Ecto neural progenitor cell (in vitro differentiated cells): Measurements from ENCODE around the gene GCN1.

Source experiments
- DNase-seq: peaks from one replicate; pipeline ENCODE4 v3.0.0-alpha.2; 2018; ENCODE audit warnings: low spot score

GCN1 gene

DNA sequence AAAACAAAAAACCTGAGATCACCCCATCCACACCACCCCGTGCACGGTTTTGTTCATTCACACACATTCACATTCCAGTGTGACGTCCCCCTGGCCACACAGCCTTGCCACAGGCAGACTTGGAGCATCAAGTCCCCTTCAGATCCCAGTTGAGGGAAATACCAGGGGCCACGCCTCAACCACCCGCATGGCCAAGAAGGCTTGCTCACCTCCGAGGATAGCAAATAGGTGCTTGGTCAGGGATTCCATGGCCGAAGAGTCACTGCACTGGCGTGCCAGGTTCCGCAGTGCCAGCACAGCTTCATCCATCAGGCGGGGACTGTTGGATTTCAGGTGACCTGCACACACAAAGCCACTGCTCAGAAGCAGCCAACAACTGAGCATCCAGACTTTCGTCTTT, 19.0 kb downstream of the GCN1 start:
- no peak for DNase-seq

DNA sequence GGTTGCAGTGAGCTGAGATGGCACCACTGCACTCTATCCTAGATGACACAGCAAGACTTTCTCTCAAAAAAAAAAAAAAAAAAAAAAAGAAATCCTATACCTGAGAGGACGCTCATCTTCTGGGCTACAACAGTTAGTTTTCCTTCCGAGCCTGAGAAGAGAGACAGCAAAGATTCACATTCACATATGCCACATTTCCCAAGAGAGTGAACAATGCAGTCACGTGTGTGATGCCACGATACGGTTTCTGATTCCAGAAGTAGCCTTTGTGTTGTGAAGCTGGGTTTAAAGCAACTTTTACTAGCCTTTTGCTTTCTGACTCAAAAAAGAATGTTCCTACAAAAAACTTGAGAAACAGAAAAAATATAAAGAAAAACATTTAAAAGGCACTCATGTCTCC, 19.5 kb downstream of the GCN1 start:
- DNase-seq = no peak

DNA sequence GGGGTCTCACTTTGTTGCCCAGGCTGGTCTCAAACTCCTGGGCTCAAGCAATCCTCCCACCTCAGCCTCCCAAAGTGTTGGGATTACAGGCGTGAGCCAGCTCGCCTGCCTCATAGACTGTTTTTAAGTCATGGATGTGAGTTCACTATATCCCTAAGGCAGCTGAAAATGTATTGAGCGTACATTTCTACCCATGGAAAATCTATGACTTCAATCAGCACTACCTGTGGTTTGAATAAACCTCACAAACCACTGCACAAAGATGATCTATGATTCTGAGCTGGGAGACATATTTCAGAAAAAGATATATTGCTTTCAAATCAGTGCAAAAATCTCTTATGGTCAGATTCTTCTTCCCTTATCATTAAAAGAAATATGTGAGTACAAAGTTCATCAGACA, 22.5 kb downstream of the GCN1 start:
- DNase-seq = no peak

DNA sequence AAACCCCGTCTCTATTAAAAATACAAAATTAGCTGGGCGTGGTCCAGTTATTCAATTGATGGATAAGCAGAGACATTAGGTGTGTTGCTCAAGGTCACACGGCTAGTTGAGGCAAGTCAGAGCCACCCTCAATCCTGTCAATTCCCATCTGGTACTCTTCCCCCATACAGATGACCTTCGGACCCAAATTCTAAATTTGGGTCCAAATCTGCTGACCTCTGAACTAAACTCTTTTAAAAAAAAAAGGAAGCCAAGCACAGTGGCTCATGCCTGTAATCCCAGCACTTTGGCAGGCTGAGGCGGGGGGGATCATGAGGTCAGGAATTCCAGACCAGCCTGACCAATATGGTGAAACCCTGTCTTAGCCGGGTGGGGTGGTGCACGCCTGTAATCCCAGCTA, 23.9 kb downstream of the GCN1 start:
- no peak for DNase-seq

DNA sequence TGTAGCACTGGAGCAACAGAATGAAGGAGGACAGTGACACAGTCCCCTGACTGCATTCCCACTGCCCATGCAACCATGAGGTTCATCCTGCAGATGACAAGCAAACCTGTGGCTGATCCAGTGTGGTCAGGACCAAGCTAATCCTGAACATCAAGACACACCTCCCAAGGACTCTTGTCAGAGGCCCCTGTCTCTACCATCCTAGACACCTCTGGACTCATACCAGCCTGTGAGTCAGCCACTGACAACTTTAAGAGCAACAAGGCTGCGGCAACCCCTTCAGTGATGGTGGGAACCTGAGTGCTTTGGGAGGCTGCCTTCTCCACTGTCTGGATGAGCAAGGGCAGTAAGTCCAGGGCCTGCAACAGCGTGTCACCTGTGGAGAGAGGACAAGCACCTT, 24.6 kb downstream of the GCN1 start:
- DNase-seq = no peak

DNA sequence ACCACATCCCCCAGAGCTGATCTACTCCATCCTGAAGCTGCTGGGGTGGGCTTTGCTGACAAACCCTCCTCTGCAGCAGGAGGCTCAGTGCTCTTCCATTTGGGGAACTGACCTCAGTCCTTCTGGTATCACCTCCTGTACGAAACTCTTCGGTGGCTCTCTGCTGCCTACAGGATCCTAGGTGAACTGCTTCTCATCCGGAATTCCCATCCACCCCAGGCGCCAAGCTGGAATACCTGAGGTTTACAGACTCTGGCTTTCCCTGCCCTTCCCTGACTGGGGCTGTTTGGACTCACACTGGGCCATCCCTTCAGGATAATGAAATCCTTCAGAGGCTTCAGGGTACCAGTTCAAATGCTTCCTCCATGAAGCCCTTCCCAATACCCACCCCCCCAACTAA, 26.2 kb downstream of the GCN1 start:
- no peak for DNase-seq

DNA sequence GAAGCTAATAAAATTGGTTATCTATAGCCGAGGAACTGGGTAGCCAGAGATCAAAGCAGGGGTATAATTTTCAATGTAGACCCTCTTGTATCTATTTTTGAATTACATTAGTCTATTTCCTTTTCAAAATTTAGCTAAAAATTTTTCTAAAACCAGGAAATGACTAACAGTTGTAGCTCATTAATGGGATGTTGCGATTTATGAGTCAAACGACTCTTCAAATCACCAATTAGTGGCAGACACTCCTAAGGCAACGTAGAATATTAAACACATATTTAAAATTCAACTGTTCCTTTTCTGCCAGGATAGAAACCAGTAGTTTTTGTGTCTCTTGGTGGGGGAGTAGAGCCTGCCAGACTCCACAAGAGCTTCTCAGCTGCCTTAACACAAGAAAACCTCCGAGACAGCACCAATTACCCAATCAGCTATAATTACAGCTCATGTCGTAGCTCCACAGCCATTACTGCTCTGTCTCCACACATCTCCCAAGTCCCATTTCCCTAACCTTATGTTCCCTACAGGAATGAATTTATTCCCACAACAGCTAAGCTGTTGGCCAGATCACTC, 26.9 kb downstream of the GCN1 start:
- no peak for DNase-seq

DNA sequence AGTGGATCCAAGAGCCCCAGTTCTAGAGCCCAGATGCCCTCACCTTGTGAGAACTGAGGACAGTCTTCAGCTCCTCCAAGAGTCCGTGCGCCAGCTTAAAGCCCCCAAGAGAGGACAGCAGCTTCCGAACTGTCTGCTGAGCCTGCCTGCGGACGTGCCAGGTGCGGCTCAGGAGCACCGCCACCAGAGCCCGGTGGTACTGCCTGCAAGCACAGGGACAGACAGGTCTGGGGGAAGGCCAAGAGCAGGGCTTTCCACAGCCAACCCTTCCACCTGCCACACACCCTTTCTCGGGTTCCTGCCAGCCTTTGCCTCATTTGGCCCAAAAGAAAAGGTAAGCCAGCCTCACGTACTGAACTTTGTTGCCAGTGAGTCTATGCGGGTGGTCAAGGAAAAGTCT, 30.2 kb downstream of the GCN1 start:
- DNase-seq = no peak

DNA sequence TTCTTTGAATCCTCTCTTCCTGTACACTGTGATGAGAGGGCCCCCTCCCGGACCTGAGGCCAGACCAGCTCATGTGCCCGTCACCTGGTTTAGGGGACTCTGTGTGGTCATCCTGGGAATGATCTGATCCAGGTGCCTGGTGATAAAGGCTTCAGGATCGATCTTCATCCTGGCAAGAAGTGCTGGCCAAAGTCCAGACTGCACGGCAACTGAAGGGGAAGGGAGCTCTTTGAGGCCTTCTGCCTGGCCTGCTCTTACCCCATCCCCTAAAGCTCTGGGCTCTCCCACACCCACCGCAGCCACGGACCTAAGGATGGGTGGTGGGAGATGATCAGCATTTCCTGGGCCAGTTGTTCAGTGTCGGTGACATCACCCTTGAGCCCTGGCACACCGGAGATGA, 31.8 kb downstream of the GCN1 start:
- no peak for DNase-seq

DNA sequence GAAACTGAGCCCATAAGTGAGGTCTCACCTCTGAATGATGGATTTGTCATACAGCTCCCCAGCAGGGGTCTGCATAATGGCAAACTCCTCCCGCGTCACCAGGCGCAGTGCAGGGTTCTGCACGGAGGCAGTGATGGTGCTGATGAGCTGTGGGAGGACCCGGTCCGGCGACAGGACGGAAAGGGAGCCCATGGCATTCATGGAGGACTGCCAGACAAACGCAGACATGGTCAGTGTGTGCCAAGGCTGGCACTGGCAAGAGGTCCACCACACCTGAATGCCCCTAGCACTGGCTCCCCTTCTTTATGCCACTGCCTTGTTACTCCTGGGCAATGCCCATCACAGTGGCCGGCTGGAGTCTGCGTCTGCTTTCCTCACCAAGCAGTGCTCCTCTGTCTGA, 32.7 kb downstream of the GCN1 start:
- DNase-seq = no peak

DNA sequence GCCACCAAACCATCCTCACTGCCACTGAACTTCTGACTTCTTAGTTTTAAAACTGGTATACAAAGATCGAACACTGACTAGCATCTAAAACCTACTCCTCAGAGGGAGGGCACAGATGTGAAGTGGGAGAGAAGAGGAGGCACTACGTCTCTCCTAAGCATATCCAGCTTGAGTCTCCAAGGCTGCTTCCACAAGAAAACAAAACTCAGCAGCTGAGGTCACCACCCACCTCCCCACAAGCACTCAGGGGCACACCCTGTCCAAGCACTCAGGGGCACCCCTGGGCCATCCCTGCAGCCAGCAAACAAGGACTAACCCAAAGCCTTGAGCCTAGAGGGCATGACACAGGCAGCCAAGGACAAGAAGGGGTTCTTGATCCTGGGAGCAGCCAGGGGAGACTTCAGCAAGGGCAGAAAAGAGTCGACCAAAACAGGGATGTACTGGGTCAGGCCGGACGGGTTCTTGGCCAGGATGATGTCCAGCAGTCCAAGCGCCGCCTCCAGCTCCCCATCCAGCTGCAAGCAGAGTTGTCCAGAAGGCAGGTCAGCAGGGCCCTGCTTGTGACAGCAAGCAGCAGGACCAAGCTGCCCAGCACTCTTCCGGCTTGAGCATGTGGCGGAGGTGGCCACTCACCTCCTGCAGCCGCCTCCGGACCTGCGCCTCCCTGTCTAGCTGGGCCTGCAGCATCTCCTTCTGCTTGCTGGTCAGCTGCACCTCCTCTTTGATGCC, 34.8 kb downstream of the GCN1 start:
- DNase-seq = no peak

DNA sequence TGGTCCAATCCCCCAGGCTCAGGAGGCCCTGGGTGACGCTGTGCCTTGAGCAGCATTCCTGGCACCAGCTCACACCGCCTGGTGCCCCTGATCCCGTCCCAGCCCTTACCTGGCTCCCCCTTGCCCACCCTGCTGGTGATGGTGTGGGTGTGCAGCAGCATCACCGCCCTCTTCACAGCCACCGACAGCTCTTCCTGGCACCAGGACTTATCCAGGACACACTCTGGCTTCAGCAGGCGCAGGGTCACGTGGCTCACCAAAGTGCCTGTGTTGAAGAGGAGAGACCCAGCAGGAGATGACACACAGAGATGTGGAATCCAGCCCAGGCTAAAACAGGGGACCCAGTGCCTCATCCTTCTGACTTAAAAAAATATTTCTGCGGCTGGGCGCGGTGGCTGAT, 36.2 kb downstream of the GCN1 start:
- DNase-seq = no peak

DNA sequence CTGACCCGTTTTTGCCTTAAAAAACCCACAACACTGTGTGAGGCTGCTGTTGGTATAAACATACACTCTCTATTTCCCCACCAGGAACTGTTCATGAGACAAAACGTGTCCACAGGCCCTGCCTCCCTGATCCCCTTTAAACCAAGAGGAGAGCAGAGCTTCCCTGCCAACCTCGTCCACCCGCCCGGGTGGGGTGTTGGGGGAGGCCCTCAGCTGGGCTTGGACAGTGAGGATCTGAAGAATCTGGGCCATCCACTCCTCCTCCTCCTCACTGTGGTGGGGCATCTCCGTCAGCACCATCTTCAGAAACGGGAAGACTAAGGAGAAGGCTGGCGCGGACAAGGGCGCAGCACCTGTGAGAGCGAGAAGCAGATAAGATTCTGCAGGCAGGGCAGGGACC, 36.8 kb downstream of the GCN1 start:
- DNase-seq = no peak

DNA sequence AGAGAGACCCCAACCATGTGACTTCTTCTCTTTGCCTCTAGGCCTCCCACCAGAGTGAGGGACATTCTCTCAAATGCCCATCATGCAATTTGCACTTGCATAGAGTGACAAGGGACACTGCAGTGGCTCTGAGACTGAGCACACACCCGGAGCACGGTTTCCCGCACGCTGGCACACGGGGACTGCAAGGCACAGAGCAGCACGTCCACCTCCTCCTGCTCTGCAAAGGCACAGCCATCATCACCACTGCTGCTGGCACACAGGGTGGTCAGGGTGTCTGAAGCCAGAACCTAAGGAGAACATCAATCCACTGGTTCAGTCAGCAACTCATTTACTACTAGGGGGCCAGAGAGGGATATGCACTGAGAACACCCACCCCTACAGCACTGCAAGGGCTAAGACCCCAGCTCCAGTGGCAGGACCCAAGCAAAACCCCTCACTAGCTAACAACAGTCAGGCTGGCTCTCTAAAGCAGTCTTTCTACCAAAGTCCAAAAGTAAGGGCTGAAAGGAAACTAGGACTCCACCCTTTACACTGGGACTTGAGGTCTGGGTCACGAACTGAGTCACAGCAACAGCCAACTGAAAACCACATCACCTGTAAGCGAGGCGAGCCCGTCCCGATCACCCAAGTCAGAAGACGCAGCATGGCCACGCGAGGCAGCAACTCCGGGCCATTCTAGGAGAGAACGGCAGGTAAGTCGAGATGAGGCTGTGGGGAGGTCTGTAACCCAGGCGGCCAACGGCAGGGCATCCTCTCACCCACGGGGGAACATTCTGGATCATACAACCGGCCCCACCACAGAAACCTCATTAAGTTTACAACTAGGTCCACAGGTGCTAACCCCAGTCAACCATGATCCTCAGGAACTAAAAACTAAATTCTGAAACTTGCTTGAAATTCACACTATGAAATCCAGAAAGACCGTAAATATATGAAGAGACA, 37.9 kb downstream of the GCN1 start:
- DNase-seq = no peak

DNA sequence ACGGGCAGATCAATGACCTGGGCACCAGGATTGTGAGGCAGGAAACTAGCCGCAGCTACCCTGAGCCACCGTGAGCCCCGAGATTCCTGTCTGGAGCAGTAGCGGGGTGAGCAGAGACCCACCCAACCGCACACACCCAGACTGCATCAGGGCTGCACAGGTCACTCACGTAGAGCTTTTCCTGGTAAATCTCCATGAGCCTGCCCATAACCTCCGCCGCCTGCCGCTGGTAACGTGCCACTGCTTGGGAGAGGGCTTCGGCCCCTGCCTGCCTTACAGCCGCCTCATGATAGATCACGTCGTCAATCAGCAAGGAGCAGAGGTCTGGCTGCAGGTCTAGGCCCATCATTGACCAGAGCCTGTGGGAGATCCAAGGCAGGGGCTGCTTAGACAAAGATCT, 39.4 kb downstream of the GCN1 start:
- no peak for DNase-seq

DNA sequence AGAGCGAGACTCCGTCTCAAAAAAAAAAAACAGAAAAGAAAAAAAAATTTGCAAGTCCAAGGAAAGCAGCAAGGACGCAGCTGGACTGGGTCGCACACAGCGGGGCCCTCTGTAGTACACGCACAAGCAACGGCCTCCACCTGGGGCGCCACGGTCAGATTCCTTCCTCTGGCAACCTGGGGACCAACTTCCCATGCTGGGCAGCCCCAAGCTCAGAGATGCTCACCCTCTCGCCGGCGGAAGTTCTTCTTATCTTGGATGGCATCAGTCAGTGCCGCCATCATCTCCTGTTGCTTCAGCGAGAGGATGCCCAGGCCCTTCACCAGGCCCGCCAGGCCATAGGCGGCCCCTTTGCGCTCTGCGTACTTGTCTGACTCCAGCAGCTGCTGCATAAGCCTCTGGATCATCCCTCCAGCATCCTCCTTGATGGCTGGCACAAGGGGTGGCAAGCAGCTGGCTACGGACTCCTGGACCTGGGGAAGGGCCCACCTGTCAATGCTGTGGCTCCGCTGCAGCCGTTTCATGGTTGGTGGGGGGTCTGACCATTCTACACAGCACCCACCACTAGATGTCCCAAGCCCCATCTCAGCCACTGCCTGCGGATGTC, 43.5 kb downstream of the GCN1 start:
- no peak for DNase-seq

DNA sequence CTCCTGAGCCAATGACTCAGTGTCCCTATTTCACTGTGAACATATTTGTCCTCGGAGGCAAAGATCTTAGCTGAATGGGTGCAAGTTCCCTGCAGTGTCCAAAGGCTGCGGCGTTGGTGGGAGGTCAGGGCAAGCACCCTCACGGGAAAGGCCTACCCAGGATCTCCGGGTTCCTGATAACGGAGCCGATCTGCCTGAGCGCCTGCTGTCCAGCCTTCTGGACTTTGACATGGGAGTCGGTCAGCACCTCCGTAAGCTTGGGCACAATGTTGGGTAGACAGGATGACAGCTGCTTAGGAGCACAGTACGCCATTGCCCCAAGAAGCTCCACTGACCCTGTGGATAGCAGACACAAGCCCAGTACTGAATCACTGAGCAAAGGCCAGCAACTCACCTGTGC, 46.5 kb downstream of the GCN1 start:
- DNase-seq = no peak

DNA sequence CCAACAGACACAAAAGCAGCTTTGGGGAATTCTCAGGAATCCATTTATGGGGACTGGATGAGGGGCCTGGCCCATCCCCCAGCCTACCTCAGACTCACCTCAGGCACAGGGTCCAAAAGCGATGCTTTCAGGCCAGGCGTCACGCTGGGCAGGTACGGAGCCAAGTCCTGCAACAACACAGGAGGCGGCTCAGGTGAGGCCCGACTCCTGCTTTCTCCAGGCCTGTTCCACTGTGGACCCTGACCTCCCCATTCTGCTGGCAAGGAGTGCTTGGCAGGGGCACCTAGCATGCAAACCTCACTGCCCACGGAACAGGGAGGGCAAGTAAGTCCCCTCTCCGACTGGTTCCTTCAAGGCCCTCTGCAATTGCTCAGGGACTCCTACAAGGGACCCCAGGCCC, 49.4 kb downstream of the GCN1 start:
- no peak for DNase-seq

DNA sequence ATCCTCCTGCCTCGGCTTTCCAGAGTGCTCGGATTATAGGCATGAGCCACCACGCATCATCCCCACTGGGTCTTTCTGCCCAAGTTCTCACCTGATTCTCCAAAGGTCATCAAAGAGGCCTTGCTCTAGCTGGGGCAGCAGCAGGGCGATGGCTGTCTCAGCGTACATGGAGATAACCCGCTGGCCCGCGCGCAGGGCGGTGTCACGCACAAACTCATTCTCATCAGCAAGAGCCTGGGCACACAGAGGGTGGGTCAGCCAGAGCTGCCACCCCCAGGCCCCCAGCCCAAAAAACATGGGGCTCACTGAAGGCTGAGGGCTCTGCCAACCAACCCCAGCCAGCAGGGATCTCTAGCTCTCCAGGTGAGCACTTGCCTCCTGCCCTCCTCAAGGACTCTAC, 50.3 kb downstream of the GCN1 start:
- no peak for DNase-seq

DNA sequence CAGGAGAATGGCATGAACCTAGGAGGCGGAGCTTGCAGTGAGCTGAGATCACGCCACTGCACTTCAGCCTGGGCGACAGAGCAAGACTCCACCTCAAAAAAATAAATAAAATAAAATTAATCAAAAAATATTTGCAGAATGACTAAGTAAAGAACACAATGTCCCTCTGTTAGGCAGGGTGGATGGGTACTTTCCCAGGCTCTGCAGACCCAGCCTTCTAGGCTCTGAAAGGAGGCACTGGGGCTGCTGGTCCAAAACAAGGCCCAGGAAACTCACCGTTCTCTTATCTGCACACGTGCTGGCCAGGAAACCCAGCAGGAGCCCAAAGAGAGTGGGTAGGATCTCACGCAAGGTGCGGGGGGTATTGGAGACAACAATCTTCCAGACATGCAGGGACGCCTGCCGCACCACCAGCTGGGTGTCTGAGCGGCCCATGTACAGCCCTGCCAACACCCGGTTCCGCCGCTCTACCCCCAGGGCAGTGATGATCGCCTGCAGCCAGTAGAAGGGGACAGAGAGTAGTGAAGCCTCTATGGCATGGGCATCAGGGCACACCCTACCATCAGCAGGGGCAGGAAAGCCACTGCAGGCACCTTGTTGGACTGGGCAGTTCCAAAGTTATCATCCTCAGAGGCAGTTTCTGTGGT, 52.2 kb downstream of the GCN1 start:
- no peak for DNase-seq

DNA sequence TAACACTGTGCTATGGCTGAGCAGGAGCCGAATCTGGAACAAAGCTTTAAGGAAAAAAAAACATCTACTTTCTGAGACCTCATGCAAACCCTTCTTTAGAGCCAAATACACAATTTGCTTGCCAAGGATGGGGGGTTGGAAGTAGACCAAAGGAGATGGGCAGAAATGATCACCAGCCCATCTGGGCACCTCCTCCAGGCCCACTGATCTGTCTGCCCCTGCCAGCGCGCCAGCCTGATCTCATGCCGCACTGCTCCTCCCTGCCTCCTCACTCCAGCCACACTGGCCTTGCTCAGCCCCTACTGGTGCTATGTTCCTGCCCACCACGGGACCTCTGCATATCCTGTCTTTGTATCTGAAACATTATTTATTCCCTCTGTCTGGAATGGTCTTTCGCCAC, 53.2 kb downstream of the GCN1 start:
- no peak for DNase-seq

DNA sequence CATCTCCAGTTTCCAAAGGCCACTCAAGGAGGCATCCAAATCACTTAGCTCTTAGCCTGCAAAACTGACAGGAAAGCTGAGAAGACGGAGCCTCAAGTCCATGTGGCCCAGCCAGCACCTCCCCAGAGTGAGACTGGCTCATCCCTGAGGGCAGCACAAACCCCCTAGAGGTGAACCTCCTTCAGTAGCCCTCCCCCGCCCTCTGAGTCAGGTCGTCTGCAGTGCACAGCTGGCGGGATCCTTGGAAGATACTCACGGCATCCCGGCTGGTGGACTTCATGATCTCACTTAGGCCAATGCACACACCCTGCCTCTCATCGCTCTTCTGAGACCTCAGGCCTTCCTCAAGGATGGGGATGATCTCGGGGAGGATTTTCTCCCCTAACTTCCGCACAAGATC, 53.9 kb downstream of the GCN1 start:
- DNase-seq = no peak
